Activated T-helper 9 cell treated with anti-CD3 and anti-CD28 coated beads, Interleukin-2, amount 50 U/mL, for 16 hours (primary cell): ENCODE results near the gene CERS4.
"Not testable (repeated sequence)": the region's sequence is repeated elsewhere in the genome, so short reads cannot be mapped to it uniquely, and the experiment has no call there.

Experiments
- DNase-seq: peaks from one replicate; pipeline ENCODE4 v3.0.0-alpha.2; 2020; ENCODE audit warnings: low read depth

CERS4 gene

GRCh38 chr19:8243146-8243545 is 34.0 kb downstream of the CERS4 start:
- DNase-seq = no peak

DNA sequence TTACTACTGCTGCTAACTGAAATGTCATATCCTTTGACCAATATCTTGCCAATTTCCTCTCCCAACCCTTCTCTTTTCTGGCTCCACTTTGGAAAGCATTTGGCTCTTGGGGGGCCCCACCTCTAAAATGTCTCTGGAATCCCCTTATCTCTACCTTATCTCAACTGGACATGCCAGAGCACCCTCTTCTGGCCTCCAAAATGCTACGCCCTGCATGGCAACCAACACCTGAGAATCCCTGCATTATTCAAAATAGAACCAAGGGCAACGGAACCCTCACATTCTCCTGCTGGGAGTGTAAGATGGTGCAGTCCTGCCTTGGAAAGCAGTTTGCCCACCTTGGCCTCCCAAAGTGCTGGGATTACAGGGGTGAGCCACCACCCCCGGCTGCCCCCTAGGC is 35.3 kb downstream of the CERS4 start:
- no peak for DNase-seq

GRCh38 chr19:8245869-8246835 is 37.0 kb downstream of the CERS4 start:
- DNase-seq = no peak

- DNase-seq = not testable (repeated sequence)
Measured at GRCh38 chr19:8247129-8247890, 38.1 kb downstream of the CERS4 start.

DNA sequence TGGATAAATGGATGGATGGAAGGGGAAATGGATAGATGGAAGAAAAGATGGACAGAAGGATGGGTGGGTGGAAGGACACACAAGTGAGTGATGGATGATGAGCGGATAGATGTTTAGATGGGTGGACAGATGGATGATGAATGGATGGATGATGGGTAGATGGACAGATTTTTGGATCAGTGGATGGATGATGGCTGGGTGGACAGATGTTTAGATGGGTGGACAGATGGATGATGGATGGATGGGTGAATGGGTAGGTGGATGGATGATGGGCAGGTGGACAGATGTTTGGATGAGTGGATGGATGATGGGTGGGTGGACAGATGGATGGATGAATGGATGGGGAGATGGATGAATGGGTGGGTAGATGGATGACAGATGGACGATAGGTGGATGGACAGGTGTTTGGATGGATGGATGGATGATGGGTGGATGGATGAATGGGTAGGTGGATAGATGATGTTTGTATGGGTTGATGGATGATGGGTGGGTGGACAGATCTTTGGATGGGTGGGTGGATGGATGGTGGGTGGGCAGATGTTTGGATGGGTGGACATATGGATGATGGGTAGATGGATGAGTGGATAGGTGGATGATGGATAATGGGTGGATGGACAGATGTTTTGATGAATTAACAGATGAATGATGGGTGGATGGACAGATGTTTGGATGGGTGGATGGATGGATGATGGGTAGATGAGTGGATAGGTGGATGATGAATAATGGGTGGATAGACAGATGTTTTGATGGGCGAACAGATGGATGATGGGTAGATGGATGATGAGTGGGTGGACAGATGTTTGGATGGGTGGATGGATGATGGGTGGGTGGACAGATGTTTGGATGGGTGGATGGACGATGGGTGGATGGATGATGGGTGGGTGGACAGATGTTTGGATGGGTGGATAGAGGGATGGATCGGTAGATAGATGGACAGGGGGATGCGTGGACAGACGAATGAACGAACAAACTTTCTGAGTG is 39.5 kb downstream of the CERS4 start:
- DNase-seq = no peak

DNA sequence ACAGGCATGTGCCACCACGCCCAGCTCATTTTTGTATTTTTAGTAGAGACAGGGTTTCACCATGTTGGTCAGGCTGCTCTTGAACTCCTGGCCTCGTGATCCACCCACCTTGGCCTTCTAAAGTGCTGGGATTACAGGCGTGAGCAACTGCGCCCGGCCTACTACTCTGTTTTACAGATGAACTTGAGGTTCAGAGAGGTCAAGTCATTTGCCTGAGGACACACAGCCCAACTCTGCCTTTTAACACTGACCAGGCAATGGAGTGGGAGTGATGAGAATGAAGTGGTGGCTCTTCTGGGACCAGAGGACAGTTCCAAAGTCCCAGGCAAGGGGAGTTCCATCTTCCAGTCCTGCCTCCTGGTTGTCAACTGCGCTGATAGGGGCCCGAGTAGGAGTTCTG is 41.4 kb downstream of the CERS4 start:
- DNase-seq = no peak

DNA sequence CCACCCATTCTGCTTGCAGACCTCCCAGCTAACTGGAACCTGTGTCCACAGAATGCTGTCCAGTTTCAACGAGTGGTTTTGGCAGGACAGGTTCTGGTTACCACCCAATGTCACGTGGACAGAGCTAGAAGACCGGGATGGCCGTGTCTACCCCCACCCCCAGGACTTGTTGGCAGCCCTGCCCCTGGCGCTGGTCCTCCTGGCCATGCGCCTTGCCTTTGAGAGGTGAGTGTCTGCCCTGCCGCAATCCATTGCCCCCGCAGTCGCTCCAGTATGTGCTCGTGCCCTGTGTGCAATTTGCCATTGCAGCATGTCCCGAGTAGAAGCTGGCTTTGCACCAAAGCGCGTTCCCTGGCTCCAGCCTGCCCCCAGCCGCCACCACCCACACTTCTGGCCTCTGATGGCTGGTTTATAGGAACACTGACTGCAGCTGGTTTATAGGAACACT is 41.9 kb downstream of the CERS4 start:
- DNase-seq = no peak

GRCh38 chr19:8252922-8253589 is 43.9 kb downstream of the CERS4 start:
- peak; percentile 76 for DNase-seq

GRCh38 chr19:8253678-8254077 is 44.5 kb downstream of the CERS4 start:
- DNase-seq = no peak

DNA sequence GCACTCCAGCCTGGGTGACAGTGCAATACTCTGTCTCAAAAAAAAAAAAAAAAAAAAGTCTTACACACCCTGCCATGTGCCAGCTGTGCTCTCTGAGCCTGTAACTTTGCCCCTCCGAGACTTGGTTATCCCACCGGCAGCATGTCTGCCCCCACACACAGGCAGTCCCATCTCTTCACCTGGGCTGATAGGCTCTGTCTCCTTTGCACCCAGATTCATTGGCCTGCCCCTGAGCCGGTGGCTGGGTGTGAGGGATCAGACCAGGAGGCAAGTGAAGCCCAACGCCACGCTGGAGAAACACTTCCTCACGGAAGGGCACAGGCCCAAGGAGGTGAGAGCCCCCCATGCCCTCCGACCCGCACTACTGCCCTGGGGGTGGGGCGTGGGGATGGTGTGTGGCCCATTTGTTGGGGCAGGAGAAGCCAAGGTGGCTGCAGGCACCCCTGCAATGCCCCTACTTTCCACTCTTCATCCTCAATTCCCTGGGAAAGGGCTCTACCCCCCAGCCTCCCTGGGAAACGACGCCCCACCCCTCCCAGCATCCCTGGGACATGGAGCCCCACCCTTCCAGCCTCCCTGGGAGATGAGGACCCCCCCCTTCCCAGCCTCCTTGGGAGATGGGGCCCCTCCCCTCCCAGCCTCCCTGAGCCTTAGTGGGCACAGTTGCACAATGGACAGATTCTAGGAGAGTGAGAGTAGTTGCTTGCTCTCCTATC is 45.3 kb downstream of the CERS4 start:
- no peak for DNase-seq

GRCh38 chr19:8255426-8256125 is 46.4 kb downstream of the CERS4 start:
- DNase-seq = no peak

- no peak for DNase-seq
Measured at GRCh38 chr19:8256276-8257051, 47.3 kb downstream of the CERS4 start.

DNA sequence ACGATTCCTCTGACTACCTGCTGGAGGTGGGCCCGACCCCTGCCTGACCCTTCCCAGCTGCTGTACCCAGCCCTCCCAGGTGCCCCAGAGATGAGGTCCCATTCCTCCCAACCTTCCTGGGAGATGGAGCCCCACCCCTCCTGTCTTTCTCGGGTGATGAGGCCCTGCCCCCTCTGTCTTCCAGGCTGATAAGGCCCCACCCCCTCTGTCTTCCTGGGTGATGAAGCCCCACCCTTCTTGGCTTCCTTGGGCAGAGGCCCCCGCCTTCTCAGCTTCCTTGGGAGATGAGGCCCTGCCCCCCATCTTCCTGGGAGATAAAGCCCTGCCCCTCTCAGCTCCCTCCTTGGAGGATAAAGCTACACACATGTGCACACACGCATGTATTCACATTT is 47.9 kb downstream of the CERS4 start:
- DNase-seq = no peak

- DNase-seq = no peak
Measured at GRCh38 chr19:8259142-8259921, 50.2 kb downstream of the CERS4 start.

GRCh38 chr19:8259922-8260247 is 50.7 kb downstream of the CERS4 start:
- DNase-seq = no peak

GRCh38 chr19:8261347-8261746 is 52.2 kb downstream of the CERS4 start:
- no peak for DNase-seq

DNA sequence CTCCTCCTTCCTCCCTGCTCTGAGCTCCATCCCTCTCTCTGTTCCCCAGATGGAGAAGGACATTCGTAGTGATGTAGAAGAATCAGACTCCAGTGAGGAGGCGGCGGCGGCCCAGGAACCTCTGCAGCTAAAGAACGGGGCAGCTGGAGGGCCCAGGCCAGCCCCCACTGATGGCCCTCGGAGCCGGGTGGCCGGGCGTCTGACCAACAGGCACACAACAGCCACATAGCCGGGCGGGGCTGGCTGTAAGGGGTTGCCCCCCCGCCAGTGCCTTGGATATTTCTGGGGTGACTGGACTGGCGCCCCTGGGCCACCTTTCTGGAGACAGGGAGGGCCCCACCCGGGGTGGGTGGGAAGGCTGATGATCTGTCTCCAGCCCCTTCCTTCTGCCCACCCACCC is 52.7 kb downstream of the CERS4 start:
- DNase-seq = no peak

- no peak for DNase-seq
Measured at GRCh38 chr19:8262431-8262830, 53.3 kb downstream of the CERS4 start.

DNA sequence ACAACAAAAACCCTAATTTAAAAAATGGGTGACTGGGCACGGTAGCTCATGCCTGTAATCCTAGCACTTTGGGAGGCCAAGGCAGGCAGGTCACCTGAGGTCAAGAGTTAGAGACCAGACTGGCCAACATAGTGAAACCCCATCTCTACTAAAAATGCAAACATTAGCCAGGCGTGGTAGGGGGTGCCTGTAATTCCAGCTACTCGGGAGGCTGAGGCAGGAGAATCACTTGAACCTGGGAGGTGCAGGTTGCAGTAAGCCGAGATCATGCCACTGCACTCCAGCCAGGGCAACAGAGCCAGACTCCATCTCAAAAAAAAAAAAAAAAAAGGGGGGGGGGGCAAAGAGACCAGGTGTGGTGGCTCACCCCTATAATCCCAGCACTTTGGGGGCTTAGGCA is 55.1 kb downstream of the CERS4 start:
- DNase-seq = not testable (repeated sequence)
